ENCODE data around the gene COQ8A. TPM values are rescaled to one million over a fixed set of nuclear protein-coding genes. Genes with fewer than 3 reads are reported as not detected.

COQ8A gene
- total RNA-seq, 1 experiment from 2014 or later = 35.3 TPM

DNA sequence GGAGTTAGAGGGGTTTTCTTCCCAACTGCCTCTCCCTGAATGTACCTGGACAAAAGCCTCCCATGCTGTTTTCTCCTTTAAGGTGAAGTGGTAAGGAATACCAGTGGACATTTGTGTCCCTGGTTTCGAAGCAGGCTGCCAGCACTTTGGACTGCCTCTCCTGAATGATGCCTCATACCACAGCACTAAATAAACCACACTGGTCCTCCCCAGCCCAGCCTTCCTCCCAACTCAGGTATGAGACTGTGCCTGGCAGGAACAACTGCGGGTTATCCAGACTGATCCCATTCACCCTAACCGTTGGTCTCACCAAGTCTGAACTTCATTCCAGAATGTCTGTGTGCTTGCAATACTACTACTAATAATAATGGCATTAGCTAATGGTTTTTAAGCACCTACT is 9.3 kb downstream of the COQ8A start:
- CTCF ChIA-PET = no interaction called here
- H3K79me2 ChIP-seq (ENCODE audit: insufficient read depth, low read length) = 0 out of 2 replicates have a peak, but pooled peaks cover 8% of the 10 kb centered on the region
- TF ChIP-seq EZH2 (IDR thresholded peaks at IDR 0.05) = no peak
- TF ChIP-seq ELF1 (IDR thresholded peaks at IDR 0.05; ENCODE audit: borderline replicate concordance, low read depth) = no peak
- TF ChIP-seq CTCF (IDR thresholded peaks at IDR 0.05 in 2 of 3, conservative IDR thresholded peaks at IDR 0.05 in 1 of 3; ENCODE audit: borderline replicate concordance in 1 of 3, insufficient read depth in 1 of 3, low read depth in 2 of 3, low read length in 2 of 3) = no peak
- TF ChIP-seq FOSL1 (IDR thresholded peaks at IDR 0.05; ENCODE audit: low read depth) = no peak
- TF ChIP-seq, protein P1, sequence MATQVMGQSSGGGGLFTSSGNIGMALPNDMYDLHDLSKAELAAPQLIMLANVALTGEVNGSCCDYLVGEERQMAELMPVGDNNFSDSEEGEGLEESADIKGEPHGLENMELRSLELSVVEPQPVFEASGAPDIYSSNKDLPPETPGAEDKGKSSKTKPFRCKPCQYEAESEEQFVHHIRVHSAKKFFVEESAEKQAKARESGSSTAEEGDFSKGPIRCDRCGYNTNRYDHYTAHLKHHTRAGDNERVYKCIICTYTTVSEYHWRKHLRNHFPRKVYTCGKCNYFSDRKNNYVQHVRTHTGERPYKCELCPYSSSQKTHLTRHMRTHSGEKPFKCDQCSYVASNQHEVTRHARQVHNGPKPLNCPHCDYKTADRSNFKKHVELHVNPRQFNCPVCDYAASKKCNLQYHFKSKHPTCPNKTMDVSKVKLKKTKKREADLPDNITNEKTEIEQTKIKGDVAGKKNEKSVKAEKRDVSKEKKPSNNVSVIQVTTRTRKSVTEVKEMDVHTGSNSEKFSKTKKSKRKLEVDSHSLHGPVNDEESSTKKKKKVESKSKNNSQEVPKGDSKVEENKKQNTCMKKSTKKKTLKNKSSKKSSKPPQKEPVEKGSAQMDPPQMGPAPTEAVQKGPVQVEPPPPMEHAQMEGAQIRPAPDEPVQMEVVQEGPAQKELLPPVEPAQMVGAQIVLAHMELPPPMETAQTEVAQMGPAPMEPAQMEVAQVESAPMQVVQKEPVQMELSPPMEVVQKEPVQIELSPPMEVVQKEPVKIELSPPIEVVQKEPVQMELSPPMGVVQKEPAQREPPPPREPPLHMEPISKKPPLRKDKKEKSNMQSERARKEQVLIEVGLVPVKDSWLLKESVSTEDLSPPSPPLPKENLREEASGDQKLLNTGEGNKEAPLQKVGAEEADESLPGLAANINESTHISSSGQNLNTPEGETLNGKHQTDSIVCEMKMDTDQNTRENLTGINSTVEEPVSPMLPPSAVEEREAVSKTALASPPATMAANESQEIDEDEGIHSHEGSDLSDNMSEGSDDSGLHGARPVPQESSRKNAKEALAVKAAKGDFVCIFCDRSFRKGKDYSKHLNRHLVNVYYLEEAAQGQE (IDR thresholded peaks at IDR 0.05; ENCODE audit: low read depth) = no peak
- TF ChIP-seq TCF7L2 (IDR thresholded peaks at IDR 0.05; ENCODE audit: borderline replicate concordance, extremely low read depth, insufficient read depth, insufficient read length) = no peak

More for the DNA sequence above, 9.3 kb downstream of the COQ8A start:
- Histone ChIP-seq H3K27ac (ENCODE audit: low read depth, low read length) (no peak overlapping the region), H4K20me1 (ENCODE audit: insufficient read depth) (no peaks in the 10 kb centered on the region), H3K27me3 (ENCODE audit: insufficient read depth, low read length) (no peaks in the 10 kb centered on the region), H3K9me3 (ENCODE audit: control insufficient read depth in 1 of 2, insufficient read depth in 1 of 2, low read depth in 1 of 2, low read length in 2 of 2) (no peaks in the 10 kb centered on the region), H3K4me1 (ENCODE audit: control insufficient read depth in 1 of 2, insufficient read depth in 2 of 2, low read length in 2 of 2) (peaks cover 0 to 6% of the 10 kb centered on the region in 2 experiments; a peak in 2 of 4 replicates), H2AFZ (ENCODE audit: low read depth, low read length, poor library complexity, severe bottlenecking) (no peak overlapping the region), H3K9me2 (ENCODE audit: insufficient read depth) (no peaks in the 10 kb centered on the region), H3K36me3 (ENCODE audit: control insufficient read depth in 1 of 2, insufficient read depth in 2 of 2, low read length in 2 of 2) (no peaks in the 10 kb centered on the region), H3K9ac (ENCODE audit: low read length) (no peak overlapping the region), H3K4me3 (replicated peaks in 1 of 2; ENCODE audit: low read depth in 1 of 2, low read length in 2 of 2) (no peak overlapping the region), H3K4me2 (ENCODE audit: low read length) (no peak overlapping the region)
- ATAC-seq (no peak), DNase-seq (ENCODE audit: low read depth, low spot score) (no peak)
- POLR2A ChIA-PET = no interaction called here
- BruUV-seq (replicated peaks) = no TSS peak
- RAD21 ChIA-PET (ENCODE audit: low non-redundant PET in 1 of 2, low total read pairs in 2 of 2, uncharacterized antibody in 2 of 2, unreplicated experiment in 2 of 2) = no interaction called here
- intact Hi-C loops (cut with micrococcal nuclease) = no loop called here
